ENCODE results near the gene CCDC197.

CCDC197 gene

DNA sequence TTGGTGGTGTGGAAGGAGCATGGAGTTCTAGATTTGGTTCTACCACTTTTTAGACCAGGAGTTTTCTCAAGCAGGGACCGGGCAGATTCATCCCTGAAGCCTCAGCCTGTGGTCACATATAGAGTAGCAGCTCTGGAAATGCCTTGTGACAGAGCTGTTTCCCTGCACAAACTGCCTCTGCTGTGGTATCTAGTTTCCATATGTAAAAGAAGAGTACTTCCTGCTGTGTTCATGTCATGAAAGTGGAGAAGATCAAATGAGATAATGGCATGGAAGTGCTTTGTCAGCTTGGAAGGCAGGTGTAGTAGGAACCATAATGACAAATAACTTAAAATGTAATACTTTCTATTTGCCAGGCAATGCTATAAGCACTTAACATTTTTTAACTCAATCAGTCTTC is 55.1 kb downstream of the CCDC197 start:
- TF ChIP-seq MYC (IDR thresholded peaks at IDR 0.05; ENCODE audit: low read depth, low read length), result no peak
- TF ChIP-seq, protein P1, sequence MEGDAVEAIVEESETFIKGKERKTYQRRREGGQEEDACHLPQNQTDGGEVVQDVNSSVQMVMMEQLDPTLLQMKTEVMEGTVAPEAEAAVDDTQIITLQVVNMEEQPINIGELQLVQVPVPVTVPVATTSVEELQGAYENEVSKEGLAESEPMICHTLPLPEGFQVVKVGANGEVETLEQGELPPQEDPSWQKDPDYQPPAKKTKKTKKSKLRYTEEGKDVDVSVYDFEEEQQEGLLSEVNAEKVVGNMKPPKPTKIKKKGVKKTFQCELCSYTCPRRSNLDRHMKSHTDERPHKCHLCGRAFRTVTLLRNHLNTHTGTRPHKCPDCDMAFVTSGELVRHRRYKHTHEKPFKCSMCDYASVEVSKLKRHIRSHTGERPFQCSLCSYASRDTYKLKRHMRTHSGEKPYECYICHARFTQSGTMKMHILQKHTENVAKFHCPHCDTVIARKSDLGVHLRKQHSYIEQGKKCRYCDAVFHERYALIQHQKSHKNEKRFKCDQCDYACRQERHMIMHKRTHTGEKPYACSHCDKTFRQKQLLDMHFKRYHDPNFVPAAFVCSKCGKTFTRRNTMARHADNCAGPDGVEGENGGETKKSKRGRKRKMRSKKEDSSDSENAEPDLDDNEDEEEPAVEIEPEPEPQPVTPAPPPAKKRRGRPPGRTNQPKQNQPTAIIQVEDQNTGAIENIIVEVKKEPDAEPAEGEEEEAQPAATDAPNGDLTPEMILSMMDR (IDR thresholded peaks at IDR 0.05; ENCODE audit: low read depth, low read length), result no peak
- TF ChIP-seq POLR2A (IDR thresholded peaks at IDR 0.05; ENCODE audit: extremely low read depth, insufficient read length), result no peak
- TF ChIP-seq, protein P2, sequence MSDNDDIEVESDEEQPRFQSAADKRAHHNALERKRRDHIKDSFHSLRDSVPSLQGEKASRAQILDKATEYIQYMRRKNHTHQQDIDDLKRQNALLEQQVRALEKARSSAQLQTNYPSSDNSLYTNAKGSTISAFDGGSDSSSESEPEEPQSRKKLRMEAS (IDR thresholded peaks at IDR 0.05; ENCODE audit: low read depth, low read length), result no peak

DNA sequence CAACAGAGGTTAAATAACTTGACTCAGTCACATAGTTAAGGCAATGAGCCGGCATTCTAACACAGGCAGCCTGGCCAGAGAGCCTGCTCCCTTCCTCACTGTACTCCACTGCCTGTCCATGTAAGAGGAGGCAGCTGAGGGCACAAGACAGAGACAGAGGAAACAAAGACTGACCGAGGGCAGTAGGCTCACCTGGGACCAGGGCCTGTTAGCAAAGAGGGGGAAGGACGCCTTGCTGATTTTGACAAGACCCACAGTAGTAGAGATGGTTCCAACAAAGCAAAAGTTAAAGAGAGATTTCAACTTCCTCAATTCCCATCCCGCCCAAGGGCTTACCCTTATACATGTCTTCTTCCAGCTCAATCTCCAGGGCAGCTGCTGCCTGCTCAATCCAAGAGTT is 55.6 kb downstream of the CCDC197 start:
- DNase-seq (ENCODE audit: low read depth), result no peak
- H3K4me3 ChIP-seq (ENCODE audit: low read depth, low read length), result no peak overlapping the region
- TF ChIP-seq POLR2A (IDR thresholded peaks at IDR 0.05; ENCODE audit: extremely low read depth, insufficient read length), result no peak
- TF ChIP-seq, protein P1 (IDR thresholded peaks at IDR 0.05; ENCODE audit: low read depth, low read length), result no peak
- no peak for TF ChIP-seq MYC (IDR thresholded peaks at IDR 0.05; ENCODE audit: low read depth, low read length)
- TF ChIP-seq, protein P2 (IDR thresholded peaks at IDR 0.05; ENCODE audit: low read depth, low read length), result no peak

More for the DNA sequence above, 55.1 kb downstream of the CCDC197 start:
- DNase-seq (ENCODE audit: low read depth), result no peak
- H3K4me3 ChIP-seq (ENCODE audit: low read depth, low read length), result no peak overlapping the region

DNA sequence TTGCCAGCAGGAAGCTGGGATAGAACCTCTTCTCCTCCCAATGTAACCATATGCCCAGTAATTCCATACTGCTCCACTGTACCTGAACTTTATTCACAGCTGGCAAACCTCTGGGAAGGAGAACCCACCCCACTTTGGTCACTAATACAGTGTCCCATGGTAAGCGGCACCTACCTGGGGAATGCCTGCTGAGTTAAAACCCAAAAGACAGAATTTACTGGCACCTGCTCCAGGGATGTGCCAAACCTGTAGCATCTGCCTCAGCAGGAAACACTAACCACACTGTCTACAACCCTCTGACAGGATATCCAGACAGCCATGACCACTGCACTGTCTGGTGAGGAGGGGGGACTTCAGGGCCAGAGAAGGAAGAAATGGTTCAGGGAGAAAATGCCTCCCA is 57.3 kb downstream of the CCDC197 start:
- no peak for DNase-seq (ENCODE audit: low read depth)
- no peak for TF ChIP-seq MYC (IDR thresholded peaks at IDR 0.05; ENCODE audit: low read depth, low read length)
- no peak overlapping the region for H3K4me3 ChIP-seq (ENCODE audit: low read depth, low read length)

DNA sequence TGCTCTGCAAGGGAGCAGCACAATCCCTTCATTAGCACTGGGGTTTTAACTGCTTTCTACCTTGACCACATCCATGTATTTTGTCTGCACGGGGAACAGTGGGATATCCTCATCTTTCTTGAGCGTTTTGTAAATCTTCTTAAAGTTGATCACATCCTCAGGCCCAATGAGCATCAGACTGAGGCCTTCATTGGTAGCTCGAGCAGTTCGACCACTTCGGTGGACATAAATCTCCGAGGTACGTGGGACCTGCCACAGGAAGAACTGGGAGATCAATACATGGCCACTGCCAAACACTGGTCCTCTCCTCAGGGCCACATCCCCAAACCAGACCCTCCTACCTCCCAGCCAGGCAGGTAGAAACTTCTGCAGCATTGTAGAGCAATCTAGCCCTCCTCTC is 57.8 kb downstream of the CCDC197 start:
- no peak for DNase-seq (ENCODE audit: low read depth)
- TF ChIP-seq, protein P2 (IDR thresholded peaks at IDR 0.05; ENCODE audit: low read depth, low read length), result no peak
- TF ChIP-seq, protein P1 (IDR thresholded peaks at IDR 0.05; ENCODE audit: low read depth, low read length), result no peak
- no peak for TF ChIP-seq POLR2A (IDR thresholded peaks at IDR 0.05; ENCODE audit: extremely low read depth, insufficient read length)
- TF ChIP-seq MYC (IDR thresholded peaks at IDR 0.05; ENCODE audit: low read depth, low read length), result no peak

DNA sequence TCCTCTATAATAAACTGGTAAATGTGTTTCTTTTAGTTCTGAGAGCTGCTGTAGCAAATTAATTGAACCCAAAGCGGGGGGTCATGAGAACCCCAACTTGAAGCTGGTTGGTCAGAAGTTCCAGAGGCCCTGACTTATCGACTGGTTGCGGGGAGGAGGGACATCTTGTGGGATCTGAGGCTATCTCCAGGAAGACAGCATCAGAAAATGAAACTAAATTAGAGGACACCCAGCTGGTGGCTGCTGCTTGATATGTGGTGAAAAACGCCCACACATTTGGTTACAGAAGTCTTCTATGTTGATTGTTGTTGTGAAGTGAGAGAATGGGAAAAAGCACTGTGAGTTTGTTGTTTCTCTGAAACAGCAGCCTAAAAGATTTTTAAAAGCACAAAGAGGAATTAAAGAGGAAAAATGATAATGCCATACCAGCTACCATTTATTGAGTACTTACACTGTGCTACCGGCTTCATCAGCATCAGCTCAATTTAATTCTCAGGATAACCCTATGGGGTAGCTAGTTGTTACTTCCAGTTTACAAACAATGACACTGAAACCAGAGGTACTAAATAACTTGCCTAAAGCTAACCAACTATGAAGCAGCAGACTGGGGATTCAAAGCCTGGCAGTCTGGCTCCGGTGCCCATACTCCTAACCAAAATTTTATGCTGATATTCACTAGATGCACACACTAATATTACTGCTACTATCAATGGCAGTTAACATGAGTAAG is 59.6 kb downstream of the CCDC197 start:
- DNase-seq (ENCODE audit: low read depth), result no peak
- TF ChIP-seq, protein P1 (IDR thresholded peaks at IDR 0.05; ENCODE audit: low read depth, low read length), result no peak
- no peak for TF ChIP-seq MYC (IDR thresholded peaks at IDR 0.05; ENCODE audit: low read depth, low read length)
- TF ChIP-seq, protein P2 (IDR thresholded peaks at IDR 0.05; ENCODE audit: low read depth, low read length), result no peak
- no peak for TF ChIP-seq POLR2A (IDR thresholded peaks at IDR 0.05; ENCODE audit: extremely low read depth, insufficient read length)
- H3K4me3 ChIP-seq (ENCODE audit: low read depth, low read length), result no peak overlapping the region

More for the DNA sequence above, 57.8 kb downstream of the CCDC197 start:
- no peak overlapping the region for H3K4me3 ChIP-seq (ENCODE audit: low read depth, low read length)

DNA sequence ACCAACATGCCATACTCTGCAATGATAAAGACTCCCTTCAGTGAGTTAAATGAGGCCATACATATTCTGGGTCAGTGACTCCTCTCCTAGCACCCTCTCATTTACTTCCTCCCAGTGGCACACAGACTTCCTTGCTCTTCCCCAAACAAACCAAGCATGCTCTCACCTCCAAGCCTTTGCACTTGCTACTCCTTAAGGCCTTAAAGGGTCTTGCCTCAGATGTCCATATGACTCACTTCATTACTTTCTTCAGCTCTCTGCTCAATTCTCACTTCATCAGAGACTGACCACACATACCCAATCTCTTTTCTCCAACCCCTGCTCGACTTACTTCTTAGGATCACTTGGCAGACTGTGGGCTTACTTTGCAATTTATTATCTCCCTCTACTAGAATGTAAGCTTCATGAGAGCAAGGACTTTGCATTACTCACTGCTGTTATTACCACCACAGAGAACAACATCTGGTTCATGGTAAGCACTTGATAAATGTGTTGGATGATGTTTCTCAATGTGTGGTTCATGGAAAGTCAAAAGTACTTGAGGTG is 61.1 kb downstream of the CCDC197 start:
- H3K4me3 ChIP-seq (ENCODE audit: low read depth, low read length), result no peak overlapping the region
- no peak for DNase-seq (ENCODE audit: low read depth)
- TF ChIP-seq, protein P2 (IDR thresholded peaks at IDR 0.05; ENCODE audit: low read depth, low read length), result no peak
- TF ChIP-seq, protein P1 (IDR thresholded peaks at IDR 0.05; ENCODE audit: low read depth, low read length), result no peak
- TF ChIP-seq POLR2A (IDR thresholded peaks at IDR 0.05; ENCODE audit: extremely low read depth, insufficient read length), result no peak
- no peak for TF ChIP-seq MYC (IDR thresholded peaks at IDR 0.05; ENCODE audit: low read depth, low read length)
